GM04503 (cell line): Measurements from ENCODE around the gene ITPK1.

Experiments used
- DNase-seq: peaks from one replicate; pipeline ENCODE4 v3.0.0-alpha.2; 2012; ENCODE audit warnings: low read depth

ITPK1 gene

DNA sequence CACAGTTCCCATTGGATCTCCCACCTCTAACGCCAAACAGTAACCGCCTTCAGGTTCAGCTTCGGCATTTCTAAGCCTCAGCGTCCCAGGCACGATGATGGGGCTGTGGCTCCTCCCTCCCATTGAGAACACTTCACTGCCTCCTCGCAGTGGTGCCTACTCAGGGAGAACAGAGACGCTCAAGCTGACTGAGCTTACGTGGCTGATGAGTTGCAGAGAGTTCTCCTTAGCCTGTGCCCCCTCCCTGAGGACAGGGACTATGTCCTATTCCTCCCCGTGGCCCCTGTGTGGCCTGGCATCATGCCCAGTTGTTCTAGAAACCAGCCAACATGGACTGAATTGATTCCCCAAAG is 87.0 kb downstream of the ITPK1 start:
- no peak for DNase-seq

DNA sequence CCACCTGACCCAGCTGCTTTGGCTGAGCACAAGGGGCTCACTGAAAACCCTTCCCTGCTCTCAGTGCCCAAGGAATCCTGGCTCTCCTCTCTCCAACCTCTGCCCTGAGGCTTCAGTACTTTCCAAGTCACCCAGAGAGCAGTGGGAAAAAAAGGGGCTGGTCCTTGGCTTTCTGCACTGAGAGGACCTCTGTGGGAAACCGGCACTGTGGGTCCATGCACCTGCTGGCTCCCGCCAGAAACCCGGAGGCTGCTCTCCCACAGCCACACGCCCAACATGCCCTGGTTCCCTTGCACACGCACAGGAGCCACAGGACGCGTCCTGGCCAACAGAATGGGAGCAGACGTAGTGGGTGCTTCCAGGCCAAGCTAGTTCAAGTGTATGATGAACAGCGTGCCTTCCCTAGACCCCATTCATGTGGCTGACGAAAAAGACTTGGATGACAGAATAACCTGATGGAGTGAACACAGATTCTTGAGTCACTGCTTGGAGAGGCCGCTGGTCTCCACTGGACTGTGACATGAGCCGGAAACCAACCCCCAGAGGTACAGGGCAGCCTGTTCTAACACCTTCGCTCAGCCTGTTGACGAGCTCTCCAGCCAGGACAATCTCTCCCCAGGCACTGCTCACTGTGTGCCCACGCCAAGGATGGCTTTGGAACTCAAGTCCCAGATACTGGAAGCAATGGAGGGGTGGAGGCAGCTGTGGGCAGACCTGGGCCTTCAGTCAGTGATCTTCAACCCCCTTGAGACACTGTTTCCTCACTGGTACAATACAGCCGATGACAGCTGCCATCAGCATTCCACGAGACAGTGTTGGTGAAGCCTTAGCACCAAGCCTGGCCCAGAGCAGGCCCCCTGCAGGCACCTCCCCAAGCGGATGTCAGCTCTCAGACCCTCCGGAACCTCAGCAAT is 87.7 kb downstream of the ITPK1 start:
- DNase-seq, result no peak

DNA sequence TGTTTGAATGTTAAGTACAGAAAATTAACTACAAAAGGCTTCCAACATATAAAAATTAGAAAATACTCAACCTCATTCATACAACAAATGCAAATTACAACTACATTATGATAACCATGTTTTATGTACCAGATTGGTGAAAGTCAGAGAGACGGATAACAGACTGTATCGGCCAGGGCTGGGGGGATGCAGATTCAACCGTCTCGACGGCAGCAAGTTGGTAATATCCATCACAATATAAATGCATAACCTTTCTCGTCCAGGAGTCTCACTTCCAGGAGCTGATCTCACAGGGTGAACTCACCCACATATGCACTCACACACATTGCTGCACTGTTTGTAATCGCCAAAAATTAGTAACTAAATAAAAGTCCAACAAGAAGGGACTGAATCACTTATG is 89.4 kb downstream of the ITPK1 start:
- DNase-seq, result no peak

DNA sequence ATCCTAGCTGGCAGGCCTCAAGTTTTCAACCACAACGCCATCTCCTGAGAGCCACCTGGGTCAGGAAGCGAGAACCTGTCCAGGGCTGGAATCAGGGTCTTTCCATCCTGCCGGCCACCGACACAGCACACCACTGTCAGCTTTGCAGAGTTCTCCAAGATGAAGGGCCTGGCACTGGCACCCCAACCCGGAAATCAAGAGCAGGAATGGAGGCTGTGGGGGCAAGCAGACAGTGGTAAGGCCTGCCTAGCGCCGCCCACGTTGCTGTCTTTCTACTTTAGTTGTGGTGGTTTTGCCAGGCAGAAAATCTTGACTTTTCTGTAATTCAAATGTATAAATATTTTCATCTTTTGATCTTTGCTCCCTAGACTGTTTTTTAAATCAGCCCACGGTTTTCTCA is 90.7 kb downstream of the ITPK1 start:
- DNase-seq, result no peak

DNA sequence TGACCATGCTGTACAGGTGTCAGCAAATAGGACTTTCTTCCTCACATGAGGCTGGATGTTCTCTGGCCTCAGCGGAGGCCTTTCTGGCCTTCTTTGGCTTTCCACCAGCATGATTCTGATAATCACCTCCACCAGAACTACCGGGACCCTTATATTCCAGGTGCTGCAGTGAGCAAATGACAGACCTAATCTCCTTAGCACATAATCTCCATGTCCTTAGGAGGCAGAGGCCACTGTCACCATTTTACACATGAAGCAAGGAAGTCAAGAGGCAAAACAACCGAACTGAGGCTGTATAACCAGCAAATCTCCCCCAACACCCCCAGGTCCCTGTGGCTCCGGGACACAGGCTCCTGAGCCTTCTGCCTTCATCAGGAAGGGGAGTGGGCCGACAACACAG is 91.2 kb downstream of the ITPK1 start:
- no peak for DNase-seq

DNA sequence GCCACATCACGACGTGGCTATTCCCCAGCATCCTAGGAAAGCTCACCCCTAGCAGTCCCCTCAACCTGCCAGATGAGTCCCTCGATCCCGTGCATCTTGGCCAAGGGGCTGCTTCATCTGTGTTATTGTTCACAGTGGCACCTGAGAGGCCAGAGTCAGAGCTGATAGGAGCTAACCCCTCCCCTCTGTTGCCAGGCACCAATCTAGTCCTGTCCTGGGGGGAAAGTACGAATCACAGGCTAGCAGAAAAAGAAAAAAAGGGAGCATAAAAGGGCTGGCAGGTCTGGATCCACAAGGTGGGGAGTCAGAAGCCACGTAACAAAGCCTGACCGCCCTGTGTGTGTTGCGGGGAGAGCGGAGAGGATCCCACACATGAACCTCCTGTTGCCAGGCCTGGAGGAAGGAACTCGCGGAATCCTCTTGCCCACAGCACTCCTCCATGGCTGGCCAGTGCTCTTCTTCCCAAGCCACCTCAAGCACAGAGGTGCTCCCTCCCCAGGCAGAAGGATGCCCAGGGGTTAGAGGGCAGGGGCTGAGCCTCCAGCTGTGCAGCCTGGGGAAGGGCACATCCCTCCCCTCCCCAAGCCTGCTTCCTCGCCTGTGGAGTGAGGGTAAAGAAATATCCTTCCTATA is 91.8 kb downstream of the ITPK1 start:
- DNase-seq, result no peak

DNA sequence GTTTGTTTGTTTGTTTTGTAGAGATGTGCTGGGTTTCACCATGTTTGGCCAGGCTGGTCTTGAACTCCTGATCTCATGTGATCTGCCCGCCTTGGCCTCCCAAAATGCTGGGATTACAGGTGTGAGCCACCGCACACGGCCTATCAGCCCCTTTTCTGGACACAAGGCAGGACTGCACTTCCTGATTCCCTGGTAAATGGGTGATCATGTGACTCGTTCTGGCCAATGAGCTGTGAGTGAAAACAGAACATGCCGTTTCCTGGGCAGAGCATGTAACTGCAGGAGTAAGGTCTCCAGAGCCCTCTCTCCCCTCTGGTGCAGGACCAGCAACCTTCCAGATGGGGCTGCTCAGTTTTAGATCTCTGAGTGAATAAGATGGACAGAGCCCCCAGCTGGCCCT is 92.7 kb downstream of the ITPK1 start:
- no peak for DNase-seq

DNA sequence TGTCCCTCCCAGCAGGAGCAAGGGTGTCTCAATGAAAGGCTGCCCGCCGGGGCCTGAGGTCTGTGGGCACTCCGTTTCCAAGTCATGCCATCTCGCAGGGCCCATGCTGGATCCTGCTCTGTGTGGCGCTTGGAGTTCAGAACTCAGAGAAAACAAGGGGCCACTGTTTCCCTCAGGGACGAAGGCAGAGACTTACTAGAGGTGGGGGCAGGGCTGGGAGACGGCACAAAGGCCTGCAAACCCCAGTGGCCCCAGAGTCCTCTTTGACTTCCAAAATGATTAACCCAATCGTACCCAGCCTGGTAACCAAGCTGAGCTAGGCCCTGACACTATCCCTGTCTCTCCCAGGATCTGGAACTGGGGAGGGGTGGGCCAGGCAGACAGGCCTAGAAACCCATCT is 95.8 kb downstream of the ITPK1 start:
- no peak for DNase-seq

DNA sequence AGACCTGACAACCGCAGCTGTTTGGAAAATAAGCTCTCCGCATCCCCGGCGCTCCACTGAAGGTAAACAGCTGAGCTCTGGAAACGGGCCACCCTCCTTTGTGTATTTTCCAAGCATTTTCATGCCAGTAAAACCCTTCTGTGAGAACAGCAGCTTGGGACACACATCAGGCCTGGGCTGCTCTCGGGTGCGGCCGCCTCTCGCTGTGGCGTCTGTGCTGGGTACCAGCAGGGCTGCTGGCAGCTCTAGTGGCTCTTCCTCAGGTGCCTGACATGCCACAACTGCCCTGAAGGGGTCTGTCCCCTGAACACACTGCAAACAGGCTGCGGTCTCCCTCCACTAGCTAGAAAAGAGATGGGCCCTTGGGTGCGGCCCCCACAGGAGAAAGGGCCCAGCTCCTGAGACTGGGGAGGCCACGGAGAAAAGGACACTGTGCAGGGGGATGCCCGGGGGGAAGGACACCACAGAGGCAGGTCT is 96.3 kb downstream of the ITPK1 start:
- DNase-seq, result no peak

DNA sequence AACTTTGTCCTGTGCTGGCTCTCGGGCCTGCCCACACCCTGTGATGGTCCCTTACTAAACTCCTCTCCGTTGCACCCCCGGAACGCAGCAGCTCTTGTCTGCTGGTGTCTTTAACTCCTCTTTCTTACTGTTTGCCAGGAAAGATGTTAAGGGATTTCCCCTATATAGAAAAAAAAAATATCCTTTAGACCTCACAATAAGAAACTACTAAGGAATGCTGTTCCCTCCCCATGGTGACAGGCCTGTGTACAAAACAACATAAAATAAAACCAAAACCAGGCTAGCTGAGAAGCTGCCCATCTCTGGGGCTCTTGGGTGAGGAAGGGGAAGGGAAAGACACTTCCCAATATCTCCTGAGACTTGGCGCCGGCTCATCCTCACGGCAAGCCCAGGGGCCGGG is 97.4 kb downstream of the ITPK1 start:
- DNase-seq, result peak; percentile 37

DNA sequence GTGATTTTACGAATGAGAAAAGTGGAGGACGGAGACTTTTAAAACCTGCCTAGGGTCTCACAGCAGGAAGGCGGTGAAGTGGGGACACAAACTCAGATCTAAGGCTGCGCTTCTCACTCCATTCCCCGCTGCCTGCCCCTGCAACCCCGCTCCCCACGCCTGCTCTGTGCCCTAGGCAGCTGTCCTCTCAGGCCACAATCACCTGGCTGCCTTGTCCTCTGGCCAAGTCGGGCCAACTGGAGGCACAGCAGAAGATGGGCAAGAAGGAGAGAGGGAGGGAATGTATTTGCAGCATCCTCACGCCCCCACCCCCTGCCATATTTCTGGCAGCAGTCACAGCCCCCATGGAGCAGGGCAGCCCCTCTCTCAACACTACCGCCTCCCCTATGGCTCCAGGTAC is 97.8 kb downstream of the ITPK1 start:
- DNase-seq, result no peak

DNA sequence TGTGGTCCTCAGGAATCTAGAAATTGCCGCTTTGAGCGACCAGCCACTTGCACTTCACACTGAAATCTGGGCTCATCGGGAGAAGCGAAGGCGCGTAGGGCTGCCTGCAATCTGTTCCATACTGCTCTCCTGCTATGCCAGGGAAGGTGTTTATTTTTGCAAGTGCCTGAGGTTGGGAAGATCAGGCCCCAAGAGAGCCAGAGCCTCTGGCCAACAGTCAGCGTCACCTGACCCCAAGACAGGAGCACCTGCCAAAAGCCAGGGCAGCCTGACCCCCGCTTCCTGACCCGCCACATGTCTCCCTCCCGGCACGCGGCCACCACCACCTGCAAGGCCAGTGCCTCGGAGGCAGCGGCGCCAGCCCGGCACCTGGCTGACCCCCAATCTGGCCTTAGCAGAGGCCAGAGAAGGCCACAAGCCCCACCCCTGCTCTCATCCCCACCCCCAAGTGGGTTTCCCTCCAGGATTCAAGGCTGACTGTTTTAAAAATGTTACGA is 98.4 kb downstream of the ITPK1 start:
- no peak for DNase-seq

DNA sequence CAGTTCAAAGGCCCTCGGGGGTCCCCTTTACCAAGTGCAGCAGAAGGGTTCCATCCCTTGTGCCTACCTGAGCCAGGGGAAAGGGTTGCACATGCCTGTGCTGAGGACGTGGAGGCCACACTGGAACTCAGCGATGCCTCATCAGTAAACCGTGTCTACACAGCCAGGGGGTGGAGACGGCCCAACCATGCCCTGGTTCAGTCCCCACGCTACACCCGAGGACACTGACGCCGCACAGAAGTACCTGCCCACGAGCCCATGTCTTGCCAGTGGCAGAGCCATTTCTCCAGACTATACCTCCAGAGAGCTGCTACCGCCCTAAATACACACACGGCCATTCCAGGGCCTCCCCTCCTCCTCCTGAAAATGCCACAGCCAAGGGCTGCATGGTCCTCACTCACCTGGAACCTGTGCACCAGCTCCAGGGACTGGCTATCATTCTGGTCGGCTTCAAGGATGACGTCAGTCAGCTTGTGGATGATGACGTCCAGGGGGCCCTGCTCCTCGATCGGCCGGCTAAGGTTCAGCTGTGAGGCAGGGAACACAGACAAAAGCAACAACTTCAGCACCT is 99.4 kb downstream of the ITPK1 start:
- DNase-seq, result no peak

DNA sequence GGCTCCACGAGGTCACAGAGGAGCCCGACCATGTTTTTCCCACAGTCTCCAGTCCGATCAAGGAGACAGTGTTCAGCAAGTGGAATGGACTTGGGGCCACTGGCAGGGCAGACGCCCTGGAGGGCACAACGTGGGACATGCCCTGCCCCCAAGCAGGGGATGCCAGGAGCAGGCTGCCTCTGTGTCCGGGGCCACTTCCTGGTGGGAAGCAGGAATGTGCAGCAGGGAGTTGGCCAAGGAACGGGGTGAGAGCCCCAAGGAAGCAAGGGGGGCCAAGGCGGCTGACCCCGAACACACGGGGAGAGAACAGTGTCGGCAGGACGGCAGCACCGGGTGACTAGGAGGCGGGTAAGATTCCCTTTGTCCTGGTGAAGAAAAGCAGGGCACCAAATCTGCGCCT is 100.2 kb downstream of the ITPK1 start:
- no peak for DNase-seq

DNA sequence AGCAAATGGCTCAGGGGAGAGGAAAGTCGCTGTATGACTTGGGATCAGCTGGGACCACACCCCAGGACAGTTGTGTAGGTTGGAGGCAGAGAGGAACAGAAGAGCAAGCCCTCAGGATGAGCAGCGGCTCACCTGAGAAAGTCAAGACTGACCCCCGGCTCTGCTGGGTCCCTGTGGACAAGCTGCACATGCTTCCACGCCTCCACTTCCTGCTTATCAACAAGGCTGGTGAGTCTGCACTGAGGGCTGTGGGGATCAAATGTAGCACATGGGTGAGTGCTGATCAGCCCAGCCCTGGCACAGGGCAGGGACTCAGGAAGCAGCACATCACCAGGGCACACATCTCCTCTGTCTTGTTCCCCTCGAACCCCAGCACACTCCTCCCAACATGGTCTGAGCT is 100.7 kb downstream of the ITPK1 start:
- no peak for DNase-seq

DNA sequence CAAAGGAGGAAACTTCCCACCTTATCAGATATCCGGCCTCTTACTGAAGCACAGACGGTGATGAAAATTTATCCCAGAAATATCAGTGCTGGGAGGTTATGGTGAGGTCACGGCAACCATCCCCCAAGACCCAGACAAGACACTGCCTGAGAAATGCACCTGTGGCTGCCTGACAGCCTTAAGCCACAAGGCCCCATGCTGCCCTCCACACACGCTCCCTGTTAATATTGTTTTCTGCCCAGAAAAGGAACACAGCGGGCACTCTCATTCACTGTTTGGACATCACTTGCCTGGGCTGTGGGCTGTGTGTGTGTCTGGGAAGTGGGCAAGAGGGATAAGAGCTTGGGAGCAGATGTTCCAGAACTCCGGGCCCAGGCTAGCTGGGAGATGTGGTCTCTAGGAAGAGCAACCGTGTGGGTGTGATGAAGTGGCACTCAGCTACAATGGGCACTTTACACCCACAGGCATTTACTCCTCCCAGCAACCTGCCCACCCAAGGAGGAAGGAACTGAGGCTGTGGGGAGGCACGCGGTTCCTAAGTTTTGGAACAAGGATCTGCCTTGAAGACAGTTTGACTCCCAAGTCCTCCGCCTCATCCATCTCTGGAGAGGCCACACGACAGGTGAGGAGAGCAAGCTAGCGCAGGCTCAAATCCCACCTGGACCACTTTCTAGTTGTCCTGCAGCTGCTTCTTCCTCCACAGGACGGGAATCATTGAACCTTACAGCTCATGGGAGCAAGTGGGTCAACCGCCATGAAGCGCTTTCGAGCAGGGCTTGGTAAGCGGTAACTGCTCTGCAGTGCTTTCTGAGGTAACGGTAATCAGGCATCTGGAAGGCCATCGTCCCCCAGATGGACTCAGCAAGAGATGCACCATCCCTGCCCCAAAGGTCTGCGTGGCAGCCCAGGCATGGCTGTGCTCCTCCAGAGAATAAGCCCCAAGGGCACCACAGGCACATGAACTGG is 101.4 kb downstream of the ITPK1 start:
- DNase-seq, result no peak

DNA sequence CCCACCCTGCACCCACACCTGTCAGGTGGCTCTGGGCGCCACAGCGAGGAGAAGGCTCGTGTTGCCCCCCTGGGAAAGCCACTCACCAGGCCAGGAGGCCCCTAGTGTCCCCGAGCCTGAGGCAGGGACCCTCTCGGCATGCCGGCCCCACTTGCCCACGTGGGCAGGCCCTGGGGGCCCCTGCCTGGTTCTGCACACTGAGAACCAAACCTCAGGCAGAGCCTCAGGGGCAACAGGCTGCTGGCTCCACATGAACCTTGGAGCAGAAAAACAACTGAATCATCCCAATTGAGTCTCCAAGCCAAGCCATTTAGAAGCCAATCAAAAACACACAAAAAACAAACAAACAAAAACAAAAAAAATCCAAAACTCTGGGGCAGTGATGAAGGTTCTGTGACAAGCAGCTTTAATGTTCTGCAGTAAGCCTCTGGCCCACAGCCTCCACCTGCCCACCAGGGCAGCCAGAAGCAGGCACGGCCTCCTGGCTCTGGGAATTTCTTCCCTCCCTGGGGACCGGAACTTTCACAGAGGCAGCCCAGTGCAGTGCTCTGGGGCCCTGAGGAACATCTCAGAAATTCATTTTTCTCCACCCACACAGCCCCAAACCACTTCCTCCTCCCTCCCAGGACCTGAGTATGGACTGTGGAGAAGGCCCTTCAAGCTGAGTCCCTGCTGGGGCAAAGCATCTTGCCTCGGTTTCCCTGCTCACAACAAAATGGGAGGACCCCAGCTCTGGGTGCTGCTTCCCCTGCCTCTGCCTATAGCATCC is 102.6 kb downstream of the ITPK1 start:
- DNase-seq, result peak; percentile 42

DNA sequence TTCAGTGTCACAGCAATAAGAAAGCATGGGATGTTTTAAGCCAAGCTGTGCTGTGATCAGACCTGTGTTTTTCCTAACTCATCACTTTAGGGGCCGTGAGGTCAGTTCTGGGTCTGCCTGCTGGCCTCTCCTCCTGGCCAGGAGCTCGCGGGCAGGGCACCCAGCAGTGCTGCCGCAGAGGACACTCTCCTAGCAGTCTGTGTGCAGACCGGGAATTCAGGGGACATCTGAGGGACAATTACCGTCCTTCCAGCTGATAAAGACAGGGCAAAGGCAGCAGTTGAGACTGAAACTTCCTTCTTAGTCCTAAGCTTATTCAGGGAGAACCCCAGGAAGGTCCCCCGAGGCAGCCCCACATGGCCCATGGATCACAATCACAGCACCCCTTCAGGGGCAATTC is 103.2 kb downstream of the ITPK1 start:
- DNase-seq, result no peak

DNA sequence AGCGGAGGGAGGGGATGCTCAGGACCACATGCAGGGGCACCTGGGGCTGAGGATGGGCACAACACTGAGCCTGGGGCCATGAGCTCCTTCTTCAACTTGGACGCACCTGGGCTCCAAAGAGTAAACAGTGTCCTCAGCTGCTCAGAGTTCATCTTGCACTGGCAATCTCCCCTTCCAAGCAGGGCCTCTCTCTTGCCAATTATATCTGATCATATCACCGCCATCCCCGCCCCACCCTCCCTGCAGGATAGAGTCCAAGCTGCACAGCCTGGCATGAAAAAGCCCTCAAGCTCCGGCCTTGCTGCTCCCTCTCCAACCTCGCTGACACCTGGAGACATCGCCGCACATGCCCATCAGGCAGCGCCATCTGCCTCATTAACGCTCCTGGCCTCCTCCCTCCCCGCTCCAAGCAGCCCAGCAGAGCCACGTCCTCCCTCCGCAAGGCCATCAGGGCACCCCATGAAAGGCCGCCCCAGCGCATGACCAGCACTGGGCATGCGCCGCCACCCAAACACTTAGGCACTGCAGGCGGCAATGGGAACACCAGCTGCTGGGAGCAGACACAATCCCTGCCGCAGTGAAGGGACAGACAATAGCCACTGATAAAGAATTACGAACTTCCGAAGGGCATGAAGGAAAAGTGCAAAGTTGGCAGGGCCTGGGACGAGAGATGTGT is 103.9 kb downstream of the ITPK1 start:
- DNase-seq, result no peak

DNA sequence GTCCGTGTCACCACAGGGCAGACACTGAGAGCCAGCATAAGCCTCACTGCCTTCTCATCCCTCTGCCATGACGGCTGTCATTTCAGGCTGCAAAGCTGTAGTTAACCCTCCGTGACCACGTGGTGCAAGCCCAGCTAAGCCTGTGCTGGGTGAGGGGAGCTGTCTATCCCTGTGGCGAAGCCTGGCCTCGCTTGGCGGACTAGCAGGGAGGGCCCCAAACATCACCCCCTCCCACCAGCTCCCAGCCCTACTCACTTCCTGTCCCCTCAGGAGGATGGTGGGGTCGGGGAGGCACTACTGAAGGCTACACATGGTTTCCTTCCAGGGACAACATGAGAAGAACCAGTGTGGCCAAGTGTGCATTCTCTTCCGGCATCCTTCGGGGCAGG is 104.6 kb downstream of the ITPK1 start:
- no peak for DNase-seq
